GM23248 (cell line): ENCODE data around the gene RNU1-1.

Experiments
- EZH2 ChIP-seq: fragments of 200-600 bp; sonication (generic); IDR thresholded peaks from 2 replicates; pipeline ENCODE4 v1.6.1; 2018; ENCODE audit warnings: antibody characterized with exemption, mild to moderate bottlenecking; ENCODE audit not compliant: insufficient read depth, poor library complexity, severe bottlenecking
- EZH2phosphoT487 ChIP-seq: fragments of 200-600 bp; sonication (generic); IDR thresholded peaks from 2 replicates; pipeline ENCODE4 v1.6.1; 2018; ENCODE audit warnings: antibody characterized with exemption, moderate library complexity, mild to moderate bottlenecking, low read depth; ENCODE audit not compliant: insufficient read depth

DNA sequence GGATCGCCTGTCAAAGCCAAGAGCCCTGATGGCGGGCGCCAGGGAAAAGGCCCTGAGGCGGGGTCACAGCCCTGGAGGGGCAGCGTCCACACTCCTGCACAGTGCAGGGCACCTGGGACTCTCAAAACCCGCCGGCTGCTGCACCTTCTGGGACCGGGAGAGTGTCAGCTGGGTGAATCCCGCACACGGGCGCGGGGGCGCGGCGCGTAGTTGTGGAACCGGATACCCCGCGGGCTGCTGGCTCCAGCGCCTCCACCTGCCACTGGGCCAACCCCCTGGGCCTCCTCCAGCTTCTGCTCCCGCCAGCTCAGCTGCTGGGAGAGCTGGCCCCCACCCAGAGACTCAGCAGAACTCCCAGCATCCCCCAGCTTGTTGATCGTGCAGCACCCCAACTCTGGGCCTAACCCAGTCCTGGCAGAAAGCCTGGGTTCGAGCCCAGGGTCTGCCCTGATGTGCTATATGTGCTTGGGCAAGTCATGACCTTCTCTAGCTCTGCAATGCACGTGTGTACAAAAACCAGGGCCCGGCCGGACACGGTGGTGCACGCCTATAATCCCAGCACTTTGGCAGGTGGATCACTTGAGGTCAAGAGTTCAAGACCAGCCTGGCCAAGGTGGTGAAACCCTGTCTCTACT is 39.8 kb downstream of the RNU1-1 start:
- TF ChIP-seq EZH2phosphoT487 = no peak
- no peak for TF ChIP-seq EZH2
